ENCODE data around the gene CNTN5.

Gene CNTN5

GRCh38 chr11:100328626-100329340, 1308.0 kb downstream of the CNTN5 start:
- no peak overlapping the region for H2BK15ac ChIP-seq (ENCODE audit: low read depth, poor library complexity, severe bottlenecking)
- no peak overlapping the region for H3K4me2 ChIP-seq (ENCODE audit: low read length, poor library complexity, severe bottlenecking)
- peaks cover 7% of the 10 kb centered on the region for H3K4me1 ChIP-seq (ENCODE audit: control insufficient read depth, insufficient read depth, low read depth, low read length)
- peak; percentile 66 for DNase-seq
- H3K14ac ChIP-seq (ENCODE audit: low read length in 2 of 2) = peak overlapping the region in 1 of 2 experiments; percentile 29
- no peak overlapping the region for H4K91ac ChIP-seq (ENCODE audit: low read length)
- H2BK5ac ChIP-seq (ENCODE audit: low read depth, low read length, poor library complexity, severe bottlenecking) = no peak overlapping the region
- peak overlapping the region in 1 of 2 experiments; percentile 23 for H3K18ac ChIP-seq (ENCODE audit: low read depth in 1 of 2, low read length in 2 of 2)
- no peak overlapping the region for H2AK5ac ChIP-seq (ENCODE audit: low read length, severe bottlenecking)
- H3K36me3 ChIP-seq (ENCODE audit: control insufficient read depth in 1 of 2, insufficient read depth in 2 of 2, low read depth in 1 of 2, low read length in 2 of 2) = no peaks in the 10 kb centered on the region
- no peak overlapping the region for H2BK120ac ChIP-seq (ENCODE audit: low read depth, low read length)
- no peak overlapping the region for H3K4me3 ChIP-seq (ENCODE audit: insufficient read depth in 1 of 2, low read depth in 1 of 2, low read length in 2 of 2)
- H3K23ac ChIP-seq (ENCODE audit: low read length in 2 of 2) = no peak overlapping the region
- H3K27me3 ChIP-seq (ENCODE audit: control insufficient read depth in 1 of 2, insufficient read depth in 1 of 2, low read length in 2 of 2) = no peaks in the 10 kb centered on the region
- H3K79me1 ChIP-seq (replicated peaks; ENCODE audit: low read length, poor library complexity, severe bottlenecking) = no peaks in the 10 kb centered on the region
- H3K9ac ChIP-seq (ENCODE audit: low read length) = no peak overlapping the region
- H3K27ac ChIP-seq (ENCODE audit: low read length, poor library complexity, severe bottlenecking) = no peak overlapping the region
- H3K9me3 ChIP-seq (ENCODE audit: control insufficient read depth, low read length) = no peaks in the 10 kb centered on the region
- no peak overlapping the region for H4K8ac ChIP-seq (ENCODE audit: low read length)
- no peak overlapping the region for H2BK12ac ChIP-seq (ENCODE audit: low read length in 2 of 2)
- 92% methylated on average over 3 of the region's 4 CpGs for WGBS
- H3K4ac ChIP-seq (ENCODE audit: low read depth in 1 of 2, low read length in 2 of 2) = no peak overlapping the region
- H2AFZ ChIP-seq (ENCODE audit: low read depth, low read length) = no peak overlapping the region

- Histone ChIP-seq H3K79me1 (replicated peaks; ENCODE audit: low read length, poor library complexity, severe bottlenecking) (no peaks in the 10 kb centered on the region), H2BK5ac (ENCODE audit: low read depth, low read length, poor library complexity, severe bottlenecking) (no peak overlapping the region), H3K4me3 (ENCODE audit: insufficient read depth in 1 of 2, low read depth in 1 of 2, low read length in 2 of 2) (no peak overlapping the region), H3K4me1 (ENCODE audit: control insufficient read depth, insufficient read depth, low read depth, low read length) (peaks cover 7% of the 10 kb centered on the region), H4K91ac (ENCODE audit: low read length) (no peak overlapping the region), H4K8ac (ENCODE audit: low read length) (no peak overlapping the region), H2BK15ac (ENCODE audit: low read depth, poor library complexity, severe bottlenecking) (no peak overlapping the region), H3K27ac (ENCODE audit: low read length, poor library complexity, severe bottlenecking) (no peak overlapping the region), H3K14ac (ENCODE audit: low read length in 2 of 2) (peak overlapping the region in 1 of 2 experiments; percentile 8), H2BK120ac (ENCODE audit: low read depth, low read length) (no peak overlapping the region), H3K9ac (ENCODE audit: low read length) (no peak overlapping the region), H3K4ac (ENCODE audit: low read depth in 1 of 2, low read length in 2 of 2) (no peak overlapping the region), H3K36me3 (ENCODE audit: control insufficient read depth in 1 of 2, insufficient read depth in 2 of 2, low read depth in 1 of 2, low read length in 2 of 2) (no peaks in the 10 kb centered on the region), H3K9me3 (ENCODE audit: control insufficient read depth, low read length) (no peaks in the 10 kb centered on the region), H3K4me2 (ENCODE audit: low read length, poor library complexity, severe bottlenecking) (no peak overlapping the region), H3K18ac (ENCODE audit: low read depth in 1 of 2, low read length in 2 of 2) (peak overlapping the region in 1 of 2 experiments; percentile 34), H2AFZ (ENCODE audit: low read depth, low read length) (no peak overlapping the region), H2AK5ac (ENCODE audit: low read length, severe bottlenecking) (no peak overlapping the region), H3K23ac (ENCODE audit: low read length in 2 of 2) (no peak overlapping the region), H2BK12ac (ENCODE audit: low read length in 2 of 2) (peak overlapping the region in 1 of 2 experiments; percentile 31), H3K27me3 (ENCODE audit: control insufficient read depth in 1 of 2, insufficient read depth in 1 of 2, low read length in 2 of 2) (no peaks in the 10 kb centered on the region)
- DNase-seq = no peak
Observed at GRCh38 chr11:100329352-100329751, 1308.6 kb downstream of the CNTN5 start.

- Histone ChIP-seq H2BK5ac (ENCODE audit: low read depth, low read length, poor library complexity, severe bottlenecking) (no peak overlapping the region), H3K27me3 (ENCODE audit: control insufficient read depth in 1 of 2, insufficient read depth in 1 of 2, low read length in 2 of 2) (no peaks in the 10 kb centered on the region), H3K9ac (ENCODE audit: low read length) (no peak overlapping the region), H3K4me1 (ENCODE audit: control insufficient read depth, insufficient read depth, low read depth, low read length) (no peaks in the 10 kb centered on the region), H3K14ac (ENCODE audit: low read length in 2 of 2) (no peak overlapping the region), H3K23ac (ENCODE audit: low read length in 2 of 2) (no peak overlapping the region), H2BK120ac (ENCODE audit: low read depth, low read length) (no peak overlapping the region), H4K91ac (ENCODE audit: low read length) (no peak overlapping the region), H2AFZ (ENCODE audit: low read depth, low read length) (no peak overlapping the region), H3K36me3 (ENCODE audit: control insufficient read depth in 1 of 2, insufficient read depth in 2 of 2, low read depth in 1 of 2, low read length in 2 of 2) (no peaks in the 10 kb centered on the region), H2BK15ac (ENCODE audit: low read depth, poor library complexity, severe bottlenecking) (no peak overlapping the region), H3K79me1 (replicated peaks; ENCODE audit: low read length, poor library complexity, severe bottlenecking) (no peaks in the 10 kb centered on the region), H3K4me2 (ENCODE audit: low read length, poor library complexity, severe bottlenecking) (no peak overlapping the region), H3K27ac (ENCODE audit: low read length, poor library complexity, severe bottlenecking) (no peak overlapping the region), H3K9me3 (ENCODE audit: control insufficient read depth, low read length) (no peaks in the 10 kb centered on the region), H3K4ac (ENCODE audit: low read depth in 1 of 2, low read length in 2 of 2) (no peak overlapping the region), H2AK5ac (ENCODE audit: low read length, severe bottlenecking) (no peak overlapping the region), H3K4me3 (ENCODE audit: insufficient read depth in 1 of 2, low read depth in 1 of 2, low read length in 2 of 2) (no peak overlapping the region), H3K18ac (ENCODE audit: low read depth in 1 of 2, low read length in 2 of 2) (peak overlapping the region in 1 of 2 experiments; percentile 6), H4K8ac (ENCODE audit: low read length) (no peak overlapping the region), H2BK12ac (ENCODE audit: low read length in 2 of 2) (no peak overlapping the region)
- 77% methylated on average over 4 of the region's 4 CpGs for WGBS
- DNase-seq = no peak
Observed at GRCh38 chr11:100336873-100337272, 1316.1 kb downstream of the CNTN5 start.

- H2BK120ac ChIP-seq (ENCODE audit: low read depth, low read length) = no peak overlapping the region
- no peak overlapping the region for H2BK12ac ChIP-seq (ENCODE audit: low read length in 2 of 2)
- H3K23ac ChIP-seq (ENCODE audit: low read length in 2 of 2) = no peak overlapping the region
- no peak overlapping the region for H3K4me3 ChIP-seq (ENCODE audit: insufficient read depth in 1 of 2, low read depth in 1 of 2, low read length in 2 of 2)
- no peaks in the 10 kb centered on the region for H3K9me3 ChIP-seq (ENCODE audit: control insufficient read depth, low read length)
- no peak overlapping the region for H2BK15ac ChIP-seq (ENCODE audit: low read depth, poor library complexity, severe bottlenecking)
- no peaks in the 10 kb centered on the region for H3K79me1 ChIP-seq (replicated peaks; ENCODE audit: low read length, poor library complexity, severe bottlenecking)
- H3K18ac ChIP-seq (ENCODE audit: low read depth in 1 of 2, low read length in 2 of 2) = no peak overlapping the region
- H3K14ac ChIP-seq (ENCODE audit: low read length in 2 of 2) = no peak overlapping the region
- DNase-seq = no peak
- H3K4me1 ChIP-seq (ENCODE audit: control insufficient read depth, insufficient read depth, low read depth, low read length) = no peaks in the 10 kb centered on the region
- WGBS = 98% methylated on average over 5 of the region's 6 CpGs
- H2AK5ac ChIP-seq (ENCODE audit: low read length, severe bottlenecking) = no peak overlapping the region
- no peak overlapping the region for H3K9ac ChIP-seq (ENCODE audit: low read length)
- H3K4me2 ChIP-seq (ENCODE audit: low read length, poor library complexity, severe bottlenecking) = no peak overlapping the region
- peak overlapping the region; percentile 47 for H4K91ac ChIP-seq (ENCODE audit: low read length)
- H3K27ac ChIP-seq (ENCODE audit: low read length, poor library complexity, severe bottlenecking) = no peak overlapping the region
- no peak overlapping the region for H2BK5ac ChIP-seq (ENCODE audit: low read depth, low read length, poor library complexity, severe bottlenecking)
- no peak overlapping the region for H4K8ac ChIP-seq (ENCODE audit: low read length)
- no peak overlapping the region for H2AFZ ChIP-seq (ENCODE audit: low read depth, low read length)
- no peak overlapping the region for H3K4ac ChIP-seq (ENCODE audit: low read depth in 1 of 2, low read length in 2 of 2)
- no peaks in the 10 kb centered on the region for H3K27me3 ChIP-seq (ENCODE audit: control insufficient read depth in 1 of 2, insufficient read depth in 1 of 2, low read length in 2 of 2)
- H3K36me3 ChIP-seq (ENCODE audit: control insufficient read depth in 1 of 2, insufficient read depth in 2 of 2, low read depth in 1 of 2, low read length in 2 of 2) = no peaks in the 10 kb centered on the region
Observed at GRCh38 chr11:100338144-100338840, 1317.5 kb downstream of the CNTN5 start.

Measured in mesenchymal stem cell (in vitro differentiated cells and primary cell).